ENCODE data around the gene PSAP.

The PSAP gene

DNA sequence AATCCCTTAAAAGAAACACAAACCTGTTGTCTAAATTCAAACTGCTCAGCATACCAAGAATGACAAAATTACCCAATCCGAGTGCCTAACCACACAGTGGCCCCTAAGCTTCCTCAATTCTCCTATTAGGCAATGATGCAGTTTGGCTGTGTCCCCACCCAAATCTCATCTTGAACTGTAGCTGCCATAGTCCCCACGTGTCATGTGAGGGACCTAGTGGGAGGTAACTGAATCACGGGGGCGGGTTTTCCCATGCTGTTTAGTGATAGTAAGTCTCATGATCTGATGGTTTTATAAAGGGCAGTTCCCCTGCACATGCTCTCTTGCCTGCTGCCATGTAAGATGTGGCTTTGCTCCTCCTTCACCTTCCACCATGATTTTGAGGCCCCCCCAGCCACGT, 21.9 kb downstream of the PSAP start:
- DNase-seq (ENCODE audit: low read depth in 2 of 2), result no peak

DNA sequence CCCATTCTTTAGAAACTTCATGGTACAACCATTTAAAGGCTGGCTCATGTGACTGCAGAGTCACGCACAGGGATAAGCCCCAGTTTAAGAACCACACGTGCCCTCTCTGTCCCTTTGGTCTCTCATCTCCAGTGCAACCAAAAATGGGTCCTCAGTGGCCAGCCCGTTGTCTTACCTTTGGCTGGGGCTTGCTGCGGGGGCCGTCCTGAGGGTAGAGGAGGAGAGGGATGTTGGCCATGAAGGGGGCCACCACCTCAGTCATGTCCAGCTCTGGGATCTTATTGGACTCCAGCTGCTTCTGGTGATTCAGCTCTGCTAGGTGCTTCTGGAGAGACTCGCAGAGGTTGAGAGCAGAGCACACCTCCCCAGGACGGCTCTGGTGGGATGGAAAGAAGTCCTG, 22.3 kb downstream of the PSAP start:
- no peak for DNase-seq (ENCODE audit: low read depth in 2 of 2)

- DNase-seq (ENCODE audit: low read depth in 2 of 2), result no peak
Measured at GRCh38 chr10:71827852-71828251, 23.2 kb downstream of the PSAP start.

DNA sequence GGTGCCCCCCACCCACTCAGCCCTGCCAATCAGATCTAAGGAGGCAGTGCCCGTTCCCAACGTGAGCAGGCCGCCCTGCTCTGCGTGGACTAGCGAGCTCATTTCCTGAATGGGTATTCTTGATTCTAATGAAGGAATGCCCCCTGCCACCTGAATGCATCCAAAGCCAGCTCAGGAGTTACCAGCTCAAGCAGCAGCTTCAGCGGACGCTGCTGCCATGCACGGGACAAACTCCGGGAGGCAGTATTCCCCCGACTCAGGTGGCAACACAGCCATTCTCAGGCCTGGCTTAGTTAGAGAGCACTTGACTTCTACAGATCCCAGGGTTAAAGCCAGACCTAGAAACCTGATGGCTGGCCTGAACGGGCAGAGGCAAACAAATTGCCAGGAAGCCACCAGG, 25.8 kb downstream of the PSAP start:
- DNase-seq (ENCODE audit: low read depth in 2 of 2), result no peak

- DNase-seq (ENCODE audit: low read depth in 2 of 2), result no peak
Measured at GRCh38 chr10:71824333-71824732, 26.7 kb downstream of the PSAP start.

GRCh38 chr10:71823356-71823755, 27.7 kb downstream of the PSAP start:
- DNase-seq (ENCODE audit: low read depth in 2 of 2), result no peak

- no peak for DNase-seq (ENCODE audit: low read depth in 2 of 2)
Measured at GRCh38 chr10:71821909-71822763, 28.9 kb downstream of the PSAP start.

DNA sequence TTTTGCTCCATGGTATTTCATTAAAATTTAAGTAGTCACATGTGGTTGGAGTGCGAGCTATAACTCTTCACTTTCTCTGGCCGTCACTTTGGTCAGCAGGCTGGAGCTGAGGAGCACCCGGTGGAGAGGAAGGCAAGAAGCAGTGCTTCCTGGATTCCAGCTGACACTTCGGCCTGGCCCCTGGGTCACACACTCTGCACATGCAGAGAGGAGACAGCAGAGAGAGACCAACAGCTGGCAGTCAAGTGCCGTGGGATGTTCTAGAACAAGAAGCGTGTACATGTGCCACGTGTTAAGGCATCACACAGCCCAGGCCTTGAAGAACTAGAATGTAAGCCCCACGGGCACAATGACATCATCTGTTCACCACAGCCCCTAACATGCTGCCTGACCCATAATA, 30.1 kb downstream of the PSAP start:
- no peak for DNase-seq (ENCODE audit: low read depth in 2 of 2)

GRCh38 chr10:71819985-71820384, 31.1 kb downstream of the PSAP start:
- no peak for DNase-seq (ENCODE audit: low read depth in 2 of 2)

DNA sequence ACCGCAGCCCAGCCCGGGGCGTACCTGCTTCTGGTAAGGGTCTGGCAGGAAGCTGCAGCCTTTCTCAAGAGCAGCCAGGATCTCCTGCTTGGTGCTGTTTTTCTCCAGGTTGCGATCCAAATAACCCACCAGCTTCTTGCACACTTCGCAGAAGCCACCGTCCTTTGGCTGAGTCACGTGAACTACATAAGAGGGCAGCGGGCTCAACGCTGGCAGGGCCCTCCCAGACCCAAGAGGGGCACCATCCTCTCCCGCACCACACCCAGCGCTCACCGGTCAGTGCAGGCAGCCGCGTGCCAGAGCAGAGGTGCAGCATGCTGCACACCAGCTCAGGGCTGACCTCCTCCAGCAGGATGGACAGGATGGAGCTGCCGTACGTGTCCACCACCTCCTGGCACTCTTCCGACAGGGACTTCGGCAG, 31.6 kb downstream of the PSAP start:
- no peak for DNase-seq (ENCODE audit: low read depth in 2 of 2)

DNA sequence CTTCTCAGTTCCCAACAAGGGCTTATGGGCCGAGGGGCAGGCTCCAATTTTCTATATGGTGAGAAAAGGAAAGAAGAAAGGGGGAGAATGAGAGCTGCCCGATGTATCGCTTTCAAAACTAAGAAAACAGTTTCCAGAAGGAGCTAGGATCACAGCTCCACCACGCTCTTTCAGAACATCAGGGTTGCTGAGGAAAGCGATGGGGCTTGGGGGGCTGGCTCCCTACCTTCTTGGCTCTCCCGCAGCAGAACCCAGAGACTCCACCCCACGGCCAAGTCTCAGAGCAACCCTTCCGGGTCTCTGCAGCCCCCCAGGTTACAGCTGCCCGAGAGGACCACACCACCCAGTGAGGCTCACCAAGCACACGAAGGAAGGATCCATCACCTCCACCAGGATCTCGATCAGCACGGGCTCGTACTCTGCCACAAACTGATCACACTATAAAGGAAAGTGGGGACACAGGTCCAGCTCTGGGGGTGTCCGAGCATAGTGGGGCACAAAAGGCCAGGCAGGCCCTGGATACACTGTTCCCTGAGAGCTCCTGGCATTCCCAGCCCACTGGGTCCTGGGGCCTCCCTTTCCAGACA, 32.3 kb downstream of the PSAP start:
- no peak for DNase-seq (ENCODE audit: low read depth in 2 of 2)

- no peak for DNase-seq (ENCODE audit: low read depth in 2 of 2)
Measured at GRCh38 chr10:71817831-71818655, 33.0 kb downstream of the PSAP start.

GRCh38 chr10:71816936-71817618, 34.0 kb downstream of the PSAP start:
- DNase-seq (ENCODE audit: low read depth in 2 of 2), result no peak

GRCh38 chr10:71816421-71816851, 34.6 kb downstream of the PSAP start:
- DNase-seq (ENCODE audit: low read depth in 2 of 2), result no peak

GRCh38 chr10:71815515-71816130, 35.4 kb downstream of the PSAP start:
- no peak for DNase-seq (ENCODE audit: low read depth in 2 of 2)

DNA sequence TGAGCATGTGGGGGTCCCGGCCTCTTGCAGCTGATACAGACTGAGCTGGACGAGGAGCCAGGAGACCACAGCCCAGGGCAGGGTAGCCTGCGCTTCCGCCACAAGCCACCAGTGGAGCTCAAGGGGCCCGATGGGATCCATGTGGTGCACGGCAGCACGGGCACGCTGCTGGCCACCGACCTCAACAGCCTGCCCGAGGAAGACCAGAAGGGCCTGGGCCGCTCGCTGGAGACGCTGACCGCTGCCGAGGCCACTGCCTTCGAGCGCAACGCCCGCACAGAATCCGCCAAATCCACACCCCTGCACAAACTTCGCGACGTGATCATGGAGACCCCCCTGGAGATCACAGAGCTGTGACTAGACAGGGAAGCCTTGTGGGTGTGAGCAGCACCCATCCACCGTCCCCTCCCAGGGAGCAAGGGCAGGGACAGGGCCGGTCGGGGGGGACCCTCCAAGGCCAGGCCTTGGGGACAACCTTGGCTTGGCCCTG, 36.1 kb downstream of the PSAP start:
- DNase-seq (ENCODE audit: low read depth in 2 of 2), result no peak

DNA sequence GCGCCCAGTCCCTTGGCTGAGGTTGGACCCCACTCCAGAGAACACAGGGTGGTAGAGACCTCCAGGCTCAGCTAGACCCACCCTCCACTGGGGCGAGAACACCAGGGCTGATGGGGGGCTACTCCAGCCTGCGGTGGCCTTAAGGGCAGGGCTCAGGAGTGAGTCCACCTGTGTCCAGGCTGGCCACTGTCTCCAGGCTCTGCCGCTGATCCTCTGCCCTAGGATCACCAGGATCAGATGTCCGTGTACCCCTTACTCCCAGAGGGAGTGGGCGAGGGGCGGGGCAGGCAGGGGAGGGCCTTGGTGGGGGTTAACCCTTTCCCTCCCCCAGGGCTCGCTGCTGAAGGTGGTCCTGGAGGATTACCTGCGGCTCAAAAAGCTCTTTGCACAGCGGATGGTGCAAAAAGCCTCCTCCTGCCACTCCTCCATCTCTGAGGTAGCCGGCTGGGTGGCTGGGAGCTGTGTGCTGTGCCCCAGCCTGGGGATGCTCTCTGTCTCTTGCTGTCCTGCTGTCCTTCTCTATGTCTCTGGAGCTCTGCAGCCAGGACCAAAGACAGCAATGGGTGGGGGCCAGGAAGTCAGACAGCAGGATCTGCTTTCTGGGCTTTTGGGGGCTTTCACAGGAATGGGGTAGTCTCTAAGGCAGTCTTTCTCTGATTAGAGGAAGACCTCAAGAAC, 38.0 kb downstream of the PSAP start:
- no peak for DNase-seq (ENCODE audit: low read depth in 2 of 2)

DNA sequence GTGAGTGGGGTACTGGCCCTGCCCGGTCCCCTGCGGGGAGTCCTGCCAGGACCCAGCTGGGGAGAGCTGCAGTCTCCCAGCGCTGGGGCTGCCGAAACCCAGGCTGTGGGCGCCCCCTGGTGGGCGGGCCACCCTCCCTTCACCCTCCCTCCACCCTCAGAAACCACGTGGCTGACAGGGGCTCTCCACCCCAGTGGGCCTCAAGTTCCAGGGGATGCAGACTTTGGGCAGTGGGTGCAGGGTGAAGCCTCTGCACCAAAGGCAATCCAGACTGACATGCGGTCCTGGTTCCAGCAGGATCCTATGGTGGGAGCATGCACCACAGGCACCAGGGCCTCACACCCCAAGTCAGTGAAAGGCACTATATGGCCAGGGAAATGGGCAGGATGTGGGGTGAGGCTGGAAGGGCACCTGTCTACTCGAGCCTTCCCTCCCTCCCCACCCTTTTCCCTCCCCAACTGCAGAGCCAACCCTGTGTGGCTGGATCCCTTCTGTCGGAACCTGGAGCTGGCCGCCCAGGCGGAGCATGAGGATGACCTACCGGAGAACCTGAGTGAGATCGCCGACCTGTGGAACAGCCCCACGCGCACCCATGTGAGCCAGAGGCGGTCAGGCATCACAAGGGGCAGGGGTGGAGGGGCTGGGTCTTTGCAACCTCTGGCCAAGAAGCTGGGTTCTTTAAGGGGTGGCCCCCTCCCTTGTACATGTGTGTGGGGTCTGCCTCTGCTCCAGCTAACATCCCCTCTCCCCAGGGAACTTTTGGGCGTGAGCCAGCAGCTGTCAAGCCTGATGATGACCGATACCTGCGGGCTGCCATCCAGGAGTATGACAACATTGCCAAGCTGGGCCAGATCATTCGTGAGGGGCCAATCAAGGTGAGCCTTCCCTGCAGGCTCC, 38.8 kb downstream of the PSAP start:
- peak; percentile 71 to 80 for DNase-seq (ENCODE audit: low read depth in 2 of 2)

- DNase-seq (ENCODE audit: low read depth in 2 of 2), result no peak
Measured at GRCh38 chr10:71811351-71811750, 39.7 kb downstream of the PSAP start.
